GM12864 (cell line): Measurements from ENCODE around the gene GRN.

Source experiments
- DNase-seq: peaks from one replicate; pipeline ENCODE4 v3.0.0-alpha.2; 2011; ENCODE audit warnings: low read depth
- H3K4me3 ChIP-seq: 2 replicates; pipeline ENCODE4 v1.5.1; 2011; ENCODE audit warnings: mild to moderate bottlenecking, low read depth, low read length, control low read depth
- TF ChIP-seq, protein P1 (sequence below): IDR thresholded peaks from 2 replicates; pipeline ENCODE4 v1.5.1; 2011; ENCODE audit warnings: low read depth, mild to moderate bottlenecking, moderate library complexity, low read length, control low read depth, inconsistent platforms; ENCODE audit errors: missing control alignments

The GRN gene

DNA sequence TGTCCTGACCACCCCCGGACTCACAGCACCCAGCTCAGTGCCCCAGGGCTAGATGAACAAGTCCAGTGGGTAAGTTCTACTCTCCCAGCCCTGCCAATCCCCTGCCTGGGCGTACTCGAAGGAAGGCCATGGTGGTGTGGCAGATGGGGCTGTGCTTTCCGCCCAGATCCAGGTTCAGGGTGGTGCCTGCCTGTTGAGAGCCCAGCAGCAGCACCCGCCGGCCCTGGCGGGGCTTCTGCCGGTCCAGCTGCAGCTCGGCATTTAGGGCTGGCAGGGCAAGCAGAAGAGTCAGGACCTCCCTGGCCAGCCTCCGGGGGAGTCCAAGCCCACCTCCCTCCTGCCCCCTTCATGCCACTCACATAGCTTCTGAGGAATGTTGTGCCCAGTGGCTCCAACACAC is 34.8 kb downstream of the GRN start:
- TF ChIP-seq, protein P1, sequence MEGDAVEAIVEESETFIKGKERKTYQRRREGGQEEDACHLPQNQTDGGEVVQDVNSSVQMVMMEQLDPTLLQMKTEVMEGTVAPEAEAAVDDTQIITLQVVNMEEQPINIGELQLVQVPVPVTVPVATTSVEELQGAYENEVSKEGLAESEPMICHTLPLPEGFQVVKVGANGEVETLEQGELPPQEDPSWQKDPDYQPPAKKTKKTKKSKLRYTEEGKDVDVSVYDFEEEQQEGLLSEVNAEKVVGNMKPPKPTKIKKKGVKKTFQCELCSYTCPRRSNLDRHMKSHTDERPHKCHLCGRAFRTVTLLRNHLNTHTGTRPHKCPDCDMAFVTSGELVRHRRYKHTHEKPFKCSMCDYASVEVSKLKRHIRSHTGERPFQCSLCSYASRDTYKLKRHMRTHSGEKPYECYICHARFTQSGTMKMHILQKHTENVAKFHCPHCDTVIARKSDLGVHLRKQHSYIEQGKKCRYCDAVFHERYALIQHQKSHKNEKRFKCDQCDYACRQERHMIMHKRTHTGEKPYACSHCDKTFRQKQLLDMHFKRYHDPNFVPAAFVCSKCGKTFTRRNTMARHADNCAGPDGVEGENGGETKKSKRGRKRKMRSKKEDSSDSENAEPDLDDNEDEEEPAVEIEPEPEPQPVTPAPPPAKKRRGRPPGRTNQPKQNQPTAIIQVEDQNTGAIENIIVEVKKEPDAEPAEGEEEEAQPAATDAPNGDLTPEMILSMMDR, result no peak
- no peak overlapping the region for H3K4me3 ChIP-seq

DNA sequence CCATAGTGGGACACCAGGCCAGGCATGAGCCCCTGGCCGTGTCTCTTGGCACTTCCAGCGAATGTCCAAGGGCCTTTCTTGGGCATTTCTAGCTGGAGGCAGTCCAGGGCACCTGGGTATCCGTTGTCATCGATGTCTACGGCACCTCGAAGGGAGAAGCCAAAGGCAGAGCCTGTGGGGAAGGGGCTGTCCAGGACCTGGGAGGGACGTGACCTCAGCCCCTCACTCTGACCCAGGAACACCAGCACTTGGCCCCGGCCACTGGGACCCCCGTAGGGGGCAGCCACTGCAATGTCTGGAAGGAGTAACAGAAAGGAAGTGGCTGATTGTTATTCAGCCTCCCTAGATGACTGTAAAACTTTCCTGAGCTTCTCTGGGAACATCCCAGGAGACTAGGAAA is 35.7 kb downstream of the GRN start:
- TF ChIP-seq, protein P1, result no peak
- DNase-seq, result no peak
- no peak overlapping the region for H3K4me3 ChIP-seq

More for the DNA sequence above, 34.8 kb downstream of the GRN start:
- DNase-seq, result no peak

DNA sequence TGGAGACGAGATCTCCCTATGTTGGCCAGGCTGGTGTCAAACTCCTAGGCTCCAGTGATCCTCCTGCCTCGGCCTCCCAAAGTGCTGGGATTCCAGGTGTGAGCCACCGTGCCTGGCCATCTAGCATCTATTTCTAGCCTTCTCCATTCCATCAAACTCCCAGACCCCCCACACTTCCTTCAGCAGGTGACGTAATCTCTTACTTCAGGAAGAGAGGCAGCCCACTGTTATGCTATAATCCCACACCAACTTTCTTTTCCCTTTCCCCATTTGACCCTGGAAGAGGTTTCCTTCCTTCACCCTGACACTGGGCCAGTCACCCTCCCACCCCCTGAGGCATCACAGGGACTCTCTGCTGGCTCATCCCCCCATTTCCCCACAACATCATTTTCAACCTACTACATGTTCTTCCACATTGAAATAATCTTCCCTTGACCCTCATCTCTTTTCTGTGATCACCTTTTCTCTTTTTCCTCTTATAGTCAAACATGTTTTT is 36.8 kb downstream of the GRN start:
- DNase-seq, result no peak
- H3K4me3 ChIP-seq, result no peak overlapping the region
- TF ChIP-seq, protein P1, result no peak

GRCh38 chr17:44382917-44383316 is 37.8 kb downstream of the GRN start:
- DNase-seq, result no peak
- H3K4me3 ChIP-seq, result no peak overlapping the region
- TF ChIP-seq, protein P1, result no peak

- DNase-seq, result no peak
- H3K4me3 ChIP-seq, result no peak overlapping the region
- TF ChIP-seq, protein P1, result no peak
These were observed 38.3 kb downstream of the GRN start for GRCh38 chr17:44383363-44383762.

GRCh38 chr17:44383861-44384260 is 38.8 kb downstream of the GRN start:
- no peak for DNase-seq
- no peak overlapping the region for H3K4me3 ChIP-seq
- TF ChIP-seq, protein P1, result no peak

GRCh38 chr17:44384281-44384822 is 39.2 kb downstream of the GRN start:
- TF ChIP-seq, protein P1, result no peak
- no peak for DNase-seq
- H3K4me3 ChIP-seq, result no peak overlapping the region
